Measurements from ENCODE around the gene FTL.

DNA sequence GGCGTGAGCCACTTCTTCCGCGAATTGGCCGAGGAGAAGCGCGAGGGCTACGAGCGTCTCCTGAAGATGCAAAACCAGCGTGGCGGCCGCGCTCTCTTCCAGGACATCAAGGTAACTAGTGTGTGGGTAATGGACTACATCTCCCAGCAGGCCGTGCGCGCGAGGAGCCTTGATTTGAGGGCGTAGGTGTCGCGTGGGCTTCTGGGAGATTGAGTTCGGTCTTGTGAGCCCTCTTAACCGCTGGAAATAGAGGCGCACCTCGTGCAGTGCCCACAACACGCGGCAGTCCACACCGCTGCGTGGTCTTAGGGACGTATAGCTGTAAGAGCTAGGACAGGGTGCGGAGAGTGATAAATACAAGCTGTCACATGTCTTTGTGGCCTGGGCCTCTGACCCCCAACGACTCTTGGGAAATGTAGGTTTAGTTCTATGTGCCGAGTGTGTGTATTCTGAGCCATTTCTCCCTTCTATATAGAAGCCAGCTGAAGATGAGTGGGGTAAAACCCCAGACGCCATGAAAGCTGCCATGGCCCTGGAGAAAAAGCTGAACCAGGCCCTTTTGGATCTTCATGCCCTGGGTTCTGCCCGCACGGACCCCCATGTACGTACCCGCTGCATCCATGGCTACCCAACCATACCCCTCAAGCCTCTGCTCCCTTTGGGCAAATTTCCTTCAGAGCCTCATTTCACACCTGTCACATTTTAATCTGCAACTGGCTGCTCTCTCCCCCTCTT is 864 bp downstream of the FTL start:
- TF ChIP-seq TAF1 (IDR thresholded peaks at IDR 0.05; ENCODE audit: low read depth, low read length): no peak
- 0 out of 2 replicates have a peak, but pooled peaks have one; percentile 11 for TF ChIP-seq POU2F2 (IDR thresholded peaks at IDR 0.05; ENCODE audit: low read depth, low read length)
- TF ChIP-seq POLR2A (IDR thresholded peaks at IDR 0.05; ENCODE audit: low read depth, low read length): peak; percentile 32; the same call in 1 of the 2 replicates
- 0 out of 2 replicates have a peak, but pooled peaks have one; percentile 23 for TF ChIP-seq POLR2AphosphoS5 (IDR thresholded peaks at IDR 0.05; ENCODE audit: low read depth, low read length)
